LHCN-M2 (cell line): ENCODE measurements around the gene CPEB1. TPM values are rescaled to one million over a fixed set of nuclear protein-coding genes. Genes with fewer than 3 reads are reported as not detected.
A peak's percentile ranks its signal among the peaks of the same experiment; 100 is the strongest.

Experiments
- DNase-seq: peaks from one replicate; pipeline ENCODE4 v3.0.0-alpha.2; 2012; ENCODE audit warnings: low read depth
- polyA plus RNA-seq: library from polyadenylated mRNA; unstranded; fragments of >200 nt; gene quantifications from one replicate; pipeline ENCODE4 v1.2.1, GENCODE V29; 2012; ENCODE audit warnings: missing spikeins
- total RNA-seq: library from RNA; depleted of rRNA; stranded (reverse); fragments of >200 nt; gene quantifications from 2 replicates; pipeline ENCODE4 v1.2.3, GENCODE V29; 2014; rRNA removed

The CPEB1 gene
- 6.0 and 6.3 TPM in 2 replicates for total RNA-seq
- polyA plus RNA-seq: 1.1 TPM

- DNase-seq: peak; percentile 11
These were observed at the start of gene CPEB1 for GRCh38 chr15:82647045-82647834. TSS of gene CPEB1 (minus strand) at chr15:82647363. CDS start at chr15:82628459, 18,904 bp downstream.

GRCh38 chr15:82692171-82692570 lies 45.0 kb upstream of the CPEB1 start:
- DNase-seq: no peak

GRCh38 chr15:82689147-82689546 lies 42.0 kb upstream of the CPEB1 start:
- no peak for DNase-seq

DNA sequence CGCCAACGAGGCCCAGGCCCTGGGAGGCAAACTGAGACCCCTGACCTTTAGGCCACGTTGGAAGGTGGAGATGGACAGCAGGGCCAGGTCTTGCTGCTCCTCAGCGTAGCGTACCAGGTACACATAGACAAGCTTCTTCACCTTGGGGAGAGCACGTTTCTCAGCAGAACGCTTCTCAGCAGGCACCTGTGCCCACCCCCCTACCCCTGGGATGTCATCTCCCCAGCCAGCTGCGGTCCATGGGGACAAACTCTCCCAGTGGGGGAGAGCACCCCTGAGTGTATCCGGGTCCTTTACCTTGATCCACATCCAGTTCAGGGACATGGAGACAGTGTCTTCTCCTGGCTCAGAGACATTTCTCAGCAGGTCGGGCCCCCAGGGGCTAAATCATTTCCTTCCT lies 41.5 kb upstream of the CPEB1 start:
- DNase-seq: no peak

DNA sequence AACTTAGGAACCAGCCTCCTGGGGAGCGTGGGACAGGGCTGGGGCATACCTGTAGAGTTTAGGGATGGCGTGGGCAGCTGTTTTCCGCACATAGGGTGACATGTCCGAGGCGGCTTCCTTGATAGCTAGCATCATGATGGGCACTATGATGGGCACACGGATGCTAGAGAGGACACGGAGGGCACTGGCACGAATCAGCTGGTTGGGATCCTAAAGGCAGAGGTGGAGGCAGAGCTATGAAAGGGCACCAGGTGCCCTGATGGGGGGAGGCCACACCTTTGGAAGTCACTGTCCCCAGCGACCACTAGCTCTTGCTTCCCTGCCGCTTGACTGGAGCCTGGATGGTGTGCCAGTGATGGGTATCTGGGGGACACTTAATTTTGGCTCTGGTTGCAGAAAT lies 34.2 kb upstream of the CPEB1 start:
- DNase-seq: no peak

DNA sequence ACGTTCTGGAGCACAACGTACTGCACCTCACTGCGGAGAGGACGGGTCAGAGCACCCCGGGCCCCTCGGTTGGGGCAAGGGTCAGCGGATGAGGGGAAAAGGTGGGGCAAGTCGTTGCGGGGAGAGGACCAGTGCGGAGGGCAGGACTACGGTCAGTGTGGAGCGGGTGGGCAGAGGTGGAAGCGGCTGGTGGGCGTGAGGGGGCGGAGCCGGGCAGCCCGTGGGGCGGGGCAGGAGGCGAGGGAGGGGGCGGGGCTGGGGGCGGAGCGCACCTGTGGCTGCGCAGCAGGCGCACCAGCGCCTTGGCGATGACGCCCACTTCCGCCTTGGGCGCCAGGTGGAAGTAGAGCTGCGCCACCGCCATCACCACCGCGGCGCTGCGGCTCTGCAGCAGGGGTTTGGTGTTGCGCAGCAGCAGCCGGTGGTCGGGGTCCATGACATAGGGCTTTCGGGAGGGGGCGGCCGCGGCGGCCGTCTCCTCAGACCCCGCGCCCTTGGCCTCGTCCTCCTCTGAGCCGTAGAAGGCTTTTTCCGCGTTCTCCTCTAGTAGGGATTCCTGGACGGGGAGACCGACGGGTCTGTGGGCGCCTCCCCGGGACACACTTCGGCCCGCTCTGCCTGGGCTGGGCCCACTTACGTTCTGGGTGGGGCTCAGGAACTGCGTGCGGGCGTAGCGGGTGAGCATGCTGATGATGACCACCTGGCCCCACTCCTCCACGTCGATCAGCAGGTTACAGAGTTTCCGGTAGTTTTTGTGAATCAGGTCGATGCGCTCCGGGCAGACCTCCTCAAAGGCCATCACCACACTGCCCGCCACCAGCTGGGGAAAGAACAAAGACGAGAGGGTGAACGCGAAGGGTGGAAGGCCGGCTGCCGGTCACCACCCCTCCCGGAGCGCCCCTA lies 33.3 kb upstream of the CPEB1 start:
- no peak for DNase-seq

DNA sequence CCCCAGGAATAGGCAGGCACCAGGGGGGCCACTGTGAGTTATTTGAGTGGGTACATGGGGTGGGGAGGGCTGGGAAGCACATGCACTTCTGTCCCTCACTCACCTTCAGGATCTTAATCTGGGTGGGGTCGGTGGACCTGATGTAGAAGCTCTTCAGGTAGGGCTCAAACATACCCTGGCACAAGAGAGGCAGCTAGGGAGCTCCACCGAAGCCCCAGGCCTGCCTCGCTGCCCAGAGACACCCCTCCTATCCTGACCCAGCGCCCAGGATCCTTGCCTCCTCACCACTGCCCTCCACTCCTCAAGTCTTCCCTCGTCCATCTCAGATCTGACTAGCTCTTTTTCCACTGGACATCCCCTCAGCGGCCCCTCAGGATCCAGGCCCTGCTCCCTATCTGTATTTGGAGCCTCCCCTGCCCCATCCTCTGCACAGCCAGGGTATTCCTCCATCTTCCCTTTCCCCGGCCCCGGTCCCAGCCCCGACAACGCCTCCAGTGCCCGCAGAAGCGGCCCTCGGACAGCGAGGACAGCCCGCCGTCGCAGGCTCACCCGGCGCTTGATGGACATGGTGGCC lies 32.5 kb upstream of the CPEB1 start:
- no peak for DNase-seq

DNA sequence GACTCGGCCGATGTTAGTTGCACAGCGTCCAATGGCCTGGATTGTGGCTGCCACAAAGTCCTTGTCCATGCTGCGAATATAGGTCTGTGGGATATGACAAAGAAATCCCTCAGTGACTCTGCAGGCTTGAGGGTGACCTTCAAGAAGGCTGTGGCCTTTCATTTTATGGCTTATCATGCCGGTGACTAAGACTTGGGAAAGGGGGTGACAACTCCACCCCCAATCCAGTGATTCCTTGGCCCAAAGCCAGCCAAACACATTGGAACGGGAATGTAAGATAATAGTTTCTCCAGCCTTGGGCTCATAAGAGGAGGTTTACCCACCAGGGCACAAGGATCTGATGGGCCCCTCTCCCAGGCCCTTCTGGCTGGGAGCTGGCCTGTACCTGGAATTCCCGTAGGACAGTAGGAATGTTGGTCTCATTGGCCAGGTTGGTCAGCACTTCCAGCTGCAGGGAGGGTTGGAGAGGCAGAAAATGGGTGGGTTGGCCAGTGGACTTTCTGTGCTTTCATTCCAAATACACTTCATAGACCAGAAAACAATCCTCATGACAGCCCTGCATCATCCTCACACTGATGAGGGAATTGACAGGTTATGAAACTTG lies 30.7 kb upstream of the CPEB1 start:
- DNase-seq: no peak

DNA sequence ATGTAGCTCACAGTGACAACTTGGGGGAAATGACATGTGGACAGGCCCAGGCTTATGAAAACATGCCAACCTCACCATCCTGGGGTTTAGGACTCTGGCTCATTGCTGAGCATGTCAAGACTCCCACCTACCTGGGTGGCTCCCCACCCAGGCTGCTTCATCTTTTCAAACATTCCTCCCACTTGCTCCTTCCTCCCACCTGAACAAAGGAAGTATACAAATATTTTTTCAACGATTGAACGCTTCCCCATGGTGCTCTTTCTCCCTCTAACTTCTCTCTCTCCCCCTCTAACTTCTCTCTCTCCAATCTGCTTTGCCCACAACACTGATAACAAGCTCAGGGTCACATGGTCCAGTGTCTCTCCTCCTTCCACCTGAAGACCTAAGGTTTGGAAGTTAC lies 27.7 kb upstream of the CPEB1 start:
- DNase-seq: no peak

- no peak for DNase-seq
These were observed 23.5 kb upstream of the CPEB1 start for GRCh38 chr15:82670699-82671098.

DNA sequence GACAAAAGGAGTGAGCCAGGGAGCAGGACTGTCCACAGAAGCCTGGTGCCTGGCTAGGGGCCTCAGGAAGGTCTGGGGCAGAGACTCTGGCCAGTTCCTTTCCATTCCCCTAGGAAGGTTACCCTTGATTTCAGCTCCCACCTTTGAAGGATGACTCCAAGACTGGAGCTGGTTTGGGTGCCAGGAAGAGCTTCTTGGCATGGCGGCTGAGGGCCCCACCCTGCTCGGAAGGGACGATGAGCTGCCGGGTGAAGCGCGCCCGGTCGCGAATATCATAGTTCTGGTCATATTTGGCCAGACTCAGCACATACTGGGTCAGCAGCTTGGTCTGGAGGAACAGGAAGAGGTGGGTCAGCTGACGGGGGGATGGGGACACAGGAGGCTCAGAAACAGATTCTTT lies 19.4 kb upstream of the CPEB1 start:
- DNase-seq: no peak

- no peak for DNase-seq
These were observed 16.9 kb upstream of the CPEB1 start for GRCh38 chr15:82664021-82664420.

- peak; percentile 44 for DNase-seq
These were observed 16.0 kb upstream of the CPEB1 start for GRCh38 chr15:82663186-82663600.

DNA sequence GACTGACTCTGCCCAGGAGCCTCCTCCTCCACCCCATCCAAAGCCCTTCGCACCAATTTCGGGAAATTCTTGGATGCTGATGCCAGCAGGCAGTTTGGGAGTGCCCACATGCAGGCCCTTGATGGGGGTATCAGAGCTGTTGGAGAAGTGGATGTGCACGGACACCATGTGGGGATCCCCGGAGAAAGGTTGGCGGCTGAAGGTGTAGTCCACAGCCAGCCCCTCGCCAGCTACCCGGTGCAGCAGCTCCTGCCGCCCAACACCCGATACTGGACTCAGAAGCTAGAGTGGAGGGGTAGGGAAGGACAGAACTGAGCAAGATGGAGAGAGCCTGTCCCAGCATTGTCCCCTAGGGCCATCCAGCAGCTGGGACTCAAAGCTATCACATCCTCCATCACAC lies 15.5 kb upstream of the CPEB1 start:
- DNase-seq: no peak

- no peak for DNase-seq
These were observed 13.2 kb upstream of the CPEB1 start for GRCh38 chr15:82660378-82660777.

DNA sequence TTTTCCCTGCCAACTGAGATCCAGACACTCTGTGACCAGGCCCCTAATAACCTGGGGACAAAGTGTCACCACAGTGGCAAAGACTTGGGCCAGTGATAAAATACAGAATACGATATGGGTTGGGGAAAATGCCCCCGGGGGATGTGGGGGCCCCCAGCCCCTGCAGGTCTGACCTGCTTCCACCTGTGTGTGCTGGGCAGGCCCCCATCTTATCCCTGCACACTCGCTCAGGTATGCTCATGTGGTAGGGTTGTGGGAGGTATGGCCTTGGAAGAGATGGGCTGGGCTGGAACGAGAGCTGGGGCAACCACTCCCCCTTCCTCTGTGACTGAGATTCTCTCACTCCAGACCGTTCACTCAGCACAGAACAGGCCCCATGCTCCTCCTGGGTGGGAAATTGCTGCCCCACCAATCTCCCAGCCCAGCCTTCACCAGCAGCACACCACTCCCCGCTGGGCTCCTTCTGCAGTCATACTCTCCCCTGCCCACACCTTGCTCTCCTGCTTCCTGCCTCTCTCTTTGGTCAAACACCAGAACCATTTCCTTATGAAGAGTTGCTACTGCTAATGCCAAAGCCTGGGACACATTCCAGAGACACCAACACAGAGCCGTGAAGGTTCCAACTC lies 9.6 kb upstream of the CPEB1 start:
- DNase-seq: no peak

DNA sequence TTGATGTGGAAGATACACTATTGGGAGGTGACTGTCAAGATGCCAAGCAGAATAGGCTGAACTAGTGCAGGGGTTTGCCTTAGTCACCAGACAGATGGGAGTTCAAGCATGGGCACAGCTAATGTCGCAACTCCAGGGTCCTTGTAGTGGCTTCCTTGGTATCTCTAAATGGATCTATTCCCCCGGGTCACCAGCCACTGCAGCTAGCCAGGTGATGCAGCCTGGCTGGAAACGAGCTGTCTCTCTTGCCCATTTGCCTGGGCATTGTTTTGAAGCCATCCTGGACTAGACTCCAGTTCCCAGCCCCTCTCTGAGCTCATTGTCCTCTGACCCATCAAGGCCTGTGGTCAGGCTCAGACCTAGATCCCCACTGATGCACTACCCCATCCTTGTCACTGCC lies 8.4 kb upstream of the CPEB1 start:
- DNase-seq: no peak

DNA sequence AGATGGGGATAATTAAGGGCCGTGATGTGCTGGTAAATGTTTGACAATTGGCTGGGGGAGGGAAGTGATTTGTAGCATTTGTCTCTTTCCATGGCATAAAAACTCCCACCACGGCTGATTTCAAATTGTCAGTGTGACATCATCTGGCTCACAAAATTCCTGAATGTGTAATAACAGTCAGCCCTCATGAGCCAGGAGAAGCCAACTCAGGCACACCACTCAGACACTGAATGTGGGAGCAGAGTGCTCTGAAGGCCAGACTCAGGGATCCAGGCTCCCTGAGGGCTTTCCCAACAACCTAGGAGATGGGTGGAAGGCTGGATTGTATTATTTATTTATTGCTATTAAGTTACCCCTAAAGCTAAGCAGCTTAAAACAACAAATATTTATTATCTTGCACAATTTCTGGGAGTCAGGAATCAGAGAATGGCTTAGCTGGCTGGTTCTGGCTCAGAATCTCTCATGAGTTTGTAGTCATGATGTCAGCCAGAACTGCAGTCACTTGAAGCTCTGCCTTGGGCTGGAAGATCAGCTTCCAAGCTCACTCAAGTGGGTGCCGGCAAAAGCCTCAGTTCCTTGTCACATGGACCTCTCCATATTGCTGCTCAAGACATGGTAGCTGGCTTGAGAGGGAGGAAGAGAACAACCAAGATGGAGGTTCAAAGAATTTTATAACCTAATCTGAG lies 6.5 kb upstream of the CPEB1 start:
- DNase-seq: no peak

DNA sequence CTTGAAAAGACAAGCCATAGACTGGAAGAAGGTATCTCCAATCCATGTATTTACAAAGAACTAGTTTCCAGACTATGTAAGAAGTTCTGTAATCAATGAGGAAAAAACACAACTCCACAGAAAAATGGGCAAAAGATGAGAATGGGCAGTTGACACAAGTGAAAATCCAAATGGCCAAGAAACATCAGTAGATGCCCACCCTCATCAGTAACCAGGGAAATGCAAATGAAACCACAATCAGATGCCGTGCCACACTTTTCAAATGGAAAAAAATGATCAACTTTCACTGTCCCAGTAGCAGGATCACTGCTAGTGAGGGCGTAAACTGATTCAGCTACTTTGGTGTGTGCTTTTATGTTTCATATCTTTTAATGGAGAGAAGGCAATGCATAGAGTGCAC lies 4.5 kb upstream of the CPEB1 start:
- DNase-seq: no peak

GRCh38 chr15:82650046-82650670 lies 3.0 kb upstream of the CPEB1 start:
- no peak for DNase-seq
